HUES48 (cell line): ENCODE measurements around the gene SDF2.
"Not testable (repeated sequence)": the region's sequence is repeated elsewhere in the genome, so short reads cannot be mapped to it uniquely, and the experiment has no call there.

Source experiments
- H3K27ac ChIP-seq: one replicate; pipeline ENCODE4 v1.7.0; 2013; ENCODE audit warnings: low read depth, low read length, inconsistent platforms
- H3K27me3 ChIP-seq: 2 replicates; pipeline ENCODE4 v1.6.1; 2013; ENCODE audit warnings: mild to moderate bottlenecking, low read length; ENCODE audit not compliant: control insufficient read depth, insufficient read depth
- H3K36me3 ChIP-seq: 2 replicates; pipeline ENCODE4 v1.6.1; 2013; ENCODE audit warnings: low read length; ENCODE audit not compliant: control insufficient read depth, insufficient read depth
- H3K4me1 ChIP-seq: 2 replicates; pipeline ENCODE4 v1.6.1; 2013; ENCODE audit warnings: mild to moderate bottlenecking, low read length; ENCODE audit not compliant: control insufficient read depth, insufficient read depth
- H3K4me3 ChIP-seq: 2 replicates; pipeline ENCODE4 v1.5.1; 2013; ENCODE audit warnings: mild to moderate bottlenecking, low read depth, low read length
- H3K9ac ChIP-seq: 2 replicates; pipeline ENCODE4 v1.6.1; 2013; ENCODE audit warnings: mild to moderate bottlenecking, low read depth, low read length, moderate library complexity
- H3K9me3 ChIP-seq: 2 replicates; pipeline ENCODE4 v1.6.1; 2013; ENCODE audit warnings: low read length; ENCODE audit not compliant: control insufficient read depth, insufficient read depth

The SDF2 gene

GRCh38 chr17:28675980-28676379 lies 14.3 kb upstream of the SDF2 start:
- H3K36me3 ChIP-seq = peaks cover 96% of the 10 kb centered on the region
- H3K9ac ChIP-seq = no peak overlapping the region
- no peaks in the 10 kb centered on the region for H3K4me1 ChIP-seq
- no peak overlapping the region for H3K27ac ChIP-seq
- no peak overlapping the region for H3K4me3 ChIP-seq
- H3K27me3 ChIP-seq = no peaks in the 10 kb centered on the region
- no peaks in the 10 kb centered on the region for H3K9me3 ChIP-seq

- Histone ChIP-seq H3K36me3 (peaks cover 94% of the 10 kb centered on the region), H3K27me3 (no peaks in the 10 kb centered on the region)
Observed at GRCh38 chr17:28675490-28675889, 13.8 kb upstream of the SDF2 start.

GRCh38 chr17:28669918-28670317 lies 8.2 kb upstream of the SDF2 start:
- no peaks in the 10 kb centered on the region for H3K9me3 ChIP-seq
- peaks cover 67% of the 10 kb centered on the region for H3K36me3 ChIP-seq
- H3K4me3 ChIP-seq = no peak overlapping the region

More at GRCh38 chr17:28675490-28675889, 13.8 kb upstream of the SDF2 start:
- Histone ChIP-seq H3K27ac (no peak overlapping the region), H3K4me3 (no peak overlapping the region), H3K9me3 (no peaks in the 10 kb centered on the region), H3K9ac (no peak overlapping the region), H3K4me1 (no peaks in the 10 kb centered on the region)

GRCh38 chr17:28667870-28668269 lies 6.2 kb upstream of the SDF2 start:
- Histone ChIP-seq H3K4me3 (no peak overlapping the region), H3K27ac (no peak overlapping the region), H3K9ac (no peak overlapping the region), H3K27me3 (no peaks in the 10 kb centered on the region), H3K36me3 (peaks cover 46% of the 10 kb centered on the region), H3K9me3 (no peaks in the 10 kb centered on the region), H3K4me1 (peaks cover 6% of the 10 kb centered on the region)

More at GRCh38 chr17:28669918-28670317, 8.2 kb upstream of the SDF2 start:
- Histone ChIP-seq H3K4me1 (no peaks in the 10 kb centered on the region), H3K27ac (no peak overlapping the region), H3K9ac (no peak overlapping the region), H3K27me3 (no peaks in the 10 kb centered on the region)

GRCh38 chr17:28665994-28666393 lies 4.3 kb upstream of the SDF2 start:
- Histone ChIP-seq H3K36me3 (peaks cover 28% of the 10 kb centered on the region), H3K4me1 (peaks cover 7% of the 10 kb centered on the region), H3K27ac (no peak overlapping the region), H3K4me3 (no peak overlapping the region), H3K9ac (no peak overlapping the region), H3K9me3 (no peaks in the 10 kb centered on the region), H3K27me3 (no peaks in the 10 kb centered on the region)

- H3K4me3 ChIP-seq = no peak overlapping the region; the same call in 1 of the 2 replicates
- peaks cover 22% of the 10 kb centered on the region for H3K36me3 ChIP-seq
Observed at GRCh38 chr17:28663723-28664122, 2.0 kb upstream of the SDF2 start.

GRCh38 chr17:28662527-28662829 lies 772 bp upstream of the SDF2 start:
- Histone ChIP-seq H3K4me1 (peaks cover 7% of the 10 kb centered on the region), H3K27me3 (no peaks in the 10 kb centered on the region), H3K4me3 (peak overlapping the region; percentile 95), H3K9ac (peak overlapping the region; percentile 80), H3K27ac (peak overlapping the region; percentile 97), H3K36me3 (peaks cover 20% of the 10 kb centered on the region), H3K9me3 (peaks cover 11% of the 10 kb centered on the region)

More at GRCh38 chr17:28663723-28664122, 2.0 kb upstream of the SDF2 start:
- H3K27ac ChIP-seq = no peak overlapping the region
- H3K9me3 ChIP-seq = peaks cover 11% of the 10 kb centered on the region
- peaks cover 7% of the 10 kb centered on the region for H3K4me1 ChIP-seq
- no peaks in the 10 kb centered on the region for H3K27me3 ChIP-seq
- H3K9ac ChIP-seq = no peak overlapping the region

GRCh38 chr17:28659497-28659881 lies 2.2 kb downstream of the SDF2 start:
- not testable (repeated sequence) for H3K4me1 ChIP-seq, H3K4me3 ChIP-seq, H3K27me3 ChIP-seq, H3K9ac ChIP-seq, H3K27ac ChIP-seq
- Histone ChIP-seq H3K36me3 (peaks cover 16% of the 10 kb centered on the region), H3K9me3 (peaks cover 11% of the 10 kb centered on the region)

GRCh38 chr17:28658766-28659496 lies 2.8 kb downstream of the SDF2 start:
- H3K36me3 ChIP-seq = peaks cover 16% of the 10 kb centered on the region
- not testable (repeated sequence) for H3K27ac ChIP-seq, H3K4me3 ChIP-seq, H3K9ac ChIP-seq, H3K27me3 ChIP-seq, H3K4me1 ChIP-seq
- H3K9me3 ChIP-seq = peaks cover 11% of the 10 kb centered on the region

GRCh38 chr17:28658342-28658741 lies 3.4 kb downstream of the SDF2 start:
- peaks cover 11% of the 10 kb centered on the region for H3K9me3 ChIP-seq
- not testable (repeated sequence) for H3K4me1 ChIP-seq, H3K4me3 ChIP-seq, H3K9ac ChIP-seq, H3K27me3 ChIP-seq, H3K27ac ChIP-seq
- H3K36me3 ChIP-seq = peaks cover 16% of the 10 kb centered on the region

GRCh38 chr17:28657756-28658155 lies 4.0 kb downstream of the SDF2 start:
- H3K9me3 ChIP-seq = peaks cover 11% of the 10 kb centered on the region
- H3K4me1 ChIP-seq = peaks cover under 1% of the 10 kb centered on the region; the same call in 1 of the 2 replicates
- no peak overlapping the region for H3K4me3 ChIP-seq
- H3K36me3 ChIP-seq = peaks cover 22% of the 10 kb centered on the region
- no peak overlapping the region for H3K27ac ChIP-seq
- no peak overlapping the region for H3K9ac ChIP-seq
- H3K27me3 ChIP-seq = no peaks in the 10 kb centered on the region
